Endothelial cell of umbilical vein (primary cell): Measurements from ENCODE around the gene CASP3.

ENCODE experiments used
- CTCF ChIP-seq, 2 donors: IDR thresholded peaks; 1 replicate in 1 of 2; 2 replicates in 1 of 2; pipeline ENCODE4 v1.5.1; 2011; ENCODE audit warnings: low read length in 2 of 2, mild to moderate bottlenecking in 2 of 2, moderate library complexity in 2 of 2, control low read depth in 1 of 2, inconsistent platforms in 1 of 2, low read depth in 1 of 2; ENCODE audit not compliant: insufficient read depth in 1 of 2; ENCODE audit errors: extremely low read depth in 1 of 2
- JUN ChIP-seq: IDR thresholded peaks from 2 replicates; pipeline ENCODE4 v1.6.1; 2011; ENCODE audit warnings: borderline replicate concordance, low read depth; ENCODE audit not compliant: insufficient read length, insufficient read depth
- POLR2A ChIP-seq: IDR thresholded peaks from 2 replicates; pipeline ENCODE4 v1.6.1; 2012; ENCODE audit warnings: low read depth, mild to moderate bottlenecking, control low read depth, low read length
- POLR2AphosphoS5 ChIP-seq: IDR thresholded peaks from 2 replicates; pipeline ENCODE4 v1.6.1; 2012; ENCODE audit warnings: low read depth, mild to moderate bottlenecking, control low read depth, low read length, moderate library complexity; ENCODE audit not compliant: insufficient read depth

GRCh38 chr4:184621518-184621917 lies 27.7 kb downstream of the CASP3 start:
- TF ChIP-seq CTCF (IDR thresholded peaks at IDR 0.05; ENCODE audit: extremely low read depth in 1 of 2, insufficient read depth in 1 of 2, low read depth in 1 of 2, low read length in 2 of 2) = no peak
- no peak for TF ChIP-seq POLR2A
- no peak for TF ChIP-seq POLR2AphosphoS5
- TF ChIP-seq JUN = no peak
